HepG2 (cell line): ENCODE measurements around the gene NFKBIL1. TPM values are rescaled to one million over a fixed set of nuclear protein-coding genes. Genes with fewer than 3 reads are reported as not detected.
A peak's percentile ranks its signal among the peaks of the same experiment; 100 is the strongest.

Source experiments
- MED13 ChIP-seq: sonication (generic); formaldehyde crosslinking; IDR thresholded peaks from 2 replicates; pipeline ENCODE4 v1.5.0; 2020; ENCODE audit warnings: missing genetic modification reagents
- NR1H2 ChIP-seq: sonication (generic); formaldehyde crosslinking; IDR thresholded peaks from 2 replicates; pipeline ENCODE4 v1.8.1; 2022; ENCODE audit warnings: low read depth, missing genetic modification reagents, borderline replicate concordance
- SALL1 ChIP-seq: sonication (generic); formaldehyde crosslinking; IDR thresholded peaks from 2 replicates; pipeline ENCODE4 v1.8.0; 2022; ENCODE audit warnings: mild to moderate bottlenecking, missing genetic modification reagents
- SKIL ChIP-seq: sonication (generic); formaldehyde crosslinking; IDR thresholded peaks from 2 replicates; pipeline ENCODE4 v1.8.0; 2022; ENCODE audit warnings: missing genetic modification reagents, mild to moderate bottlenecking, moderate library complexity, borderline replicate concordance
- SMAD1 ChIP-seq: sonication (generic); formaldehyde crosslinking; IDR thresholded peaks from 2 replicates; pipeline ENCODE4 v1.4.0; 2020; ENCODE audit warnings: missing genetic modification reagents, low read depth, mild to moderate bottlenecking, borderline replicate concordance
- SMARCC2 ChIP-seq: fragments of 450-650 bp; IDR thresholded peaks from 2 replicates; pipeline ENCODE4 v1.6.1; 2017; ENCODE audit warnings: antibody characterized with exemption, mild to moderate bottlenecking
- SPEN ChIP-seq: sonication (generic); formaldehyde crosslinking; IDR thresholded peaks from 2 replicates; pipeline ENCODE4 v1.5.1; 2020; ENCODE audit warnings: low read depth, mild to moderate bottlenecking, missing genetic modification reagents
- WIZ ChIP-seq: sonication (generic); formaldehyde crosslinking; IDR thresholded peaks from 2 replicates; pipeline ENCODE4 v1.5.1; 2020; ENCODE audit warnings: mild to moderate bottlenecking, missing genetic modification reagents
- ZBTB49 ChIP-seq: sonication (generic); formaldehyde crosslinking; IDR thresholded peaks from 2 replicates; pipeline ENCODE4 v1.4.0; 2020; ENCODE audit warnings: missing genetic modification reagents, borderline replicate concordance
- ZGPAT ChIP-seq: IDR thresholded peaks from 2 replicates; pipeline ENCODE4 v1.6.1; 2016; ENCODE audit warnings: mild to moderate bottlenecking
- ZHX1 ChIP-seq: sonication (generic); formaldehyde crosslinking; IDR thresholded peaks from 2 replicates; pipeline ENCODE4 v1.8.1; 2022; ENCODE audit warnings: low read depth, mild to moderate bottlenecking, missing genetic modification reagents
- ZMYM4 ChIP-seq: sonication (generic); formaldehyde crosslinking; IDR thresholded peaks from 2 replicates; pipeline ENCODE4 v1.8.1; 2023; ENCODE audit warnings: mild to moderate bottlenecking, missing genetic modification reagents
- ZNF281 ChIP-seq: sonication (generic); formaldehyde crosslinking; IDR thresholded peaks from 2 replicates; pipeline ENCODE4 v1.4.0; 2020; ENCODE audit warnings: missing genetic modification reagents, borderline replicate concordance
- ZNF572 ChIP-seq: sonication (generic); formaldehyde crosslinking; IDR thresholded peaks from 2 replicates; pipeline ENCODE4 v1.5.1; 2020; ENCODE audit warnings: mild to moderate bottlenecking, missing genetic modification reagents
- ZNF790 ChIP-seq: sonication (generic); formaldehyde crosslinking; IDR thresholded peaks from 2 replicates; pipeline ENCODE4 v1.8.0; 2022; ENCODE audit warnings: missing genetic modification reagents, mild to moderate bottlenecking, borderline replicate concordance
- polyA plus RNA-seq, 8 experiments: library from polyadenylated mRNA; depleted of rRNA in 3 of 8; stranded (reverse) in 7 of 8; unstranded in 1 of 8; fragments of >200 nt; fragmentation: Illumina TruSeq in 4 of 8; extraction: Trizol in 4 of 8; gene quantifications; 2 replicates each; pipeline versions ENCODE4 v1.2.1 to v1.2.3, GENCODE V29; 2011 to 2016; ENCODE audit warnings: low read depth in 4 of 8, missing spikeins in 1 of 8, mixed read lengths in 1 of 8; ENCODE audit not compliant: insufficient read depth in 1 of 8
- total RNA-seq, 5 experiments: library from RNA; depleted of rRNA; stranded (reverse); fragments of >200 nt; fragmentation: Illumina TruSeq; extraction: Trizol; gene quantifications; 2 replicates each; pipeline ENCODE4 v1.2.3, GENCODE V29; 2016; ENCODE audit warnings: low read depth in 1 of 5

Gene NFKBIL1
- total and polyA plus RNA-seq, 2 of the 13 experiments (the other 11 are each of a cell fraction or from before 2014, with no cell fraction given): 9.7 to 19.5 TPM

GRCh38 chr6:31529329-31530150 is 17.9 kb upstream of the NFKBIL1 start (continued):
- TF ChIP-seq ZNF281 (CRISPR knock-in tag) (peak; percentile 53; the same call in 1 of the 2 replicates), SMARCC2 (no peak), NR1H2 (no peak), ZNF572 (peak; percentile 55; the same call in 1 of the 2 replicates), SALL1 (CRISPR knock-in tag) (0 out of 2 replicates have a peak, but pooled peaks have one; percentile 4), WIZ (CRISPR knock-in tag) (no peak), SKIL (no peak), ZMYM4 (no peak), ZNF790 (CRISPR knock-in tag) (no peak), ZHX1 (CRISPR knock-in tag) (no peak), ZBTB49 (CRISPR knock-in tag) (no peak), SPEN (CRISPR knock-in tag) (no peak; the same call in 1 of the 2 replicates), SMAD1 (no peak), MED13 (CRISPR knock-in tag) (0 out of 2 replicates have a peak, but pooled peaks have one; percentile 64), ZGPAT (CRISPR knock-in tag) (no peak)
